Esophagus squamous epithelium (tissue), 5 donors: ENCODE measurements around the gene SOWAHD. TPM values are rescaled to one million over a fixed set of nuclear protein-coding genes. Genes with fewer than 3 reads are reported as not detected.

Source experiments
- DNase-seq: peaks from one replicate; lab custom pipeline; 2025; lab: John Stamatoyannopoulos, UW
- H3K27ac ChIP-seq, 4 donors: fragments of 200-600 bp; sonication (generic); one replicate each; pipeline ENCODE4 v1.5.1; 2016 to 2019; ENCODE audit warnings: mild to moderate bottlenecking in 1 of 4
- H3K27me3 ChIP-seq, 4 donors: fragments of 200-600 bp; sonication (generic); 1 replicate in 3 of 4; 2 replicates in 1 of 4; pipeline versions ENCODE4 v1.5.1 to v1.6.0; 2017 to 2021; ENCODE audit warnings: antibody characterized with exemption in 1 of 4
- H3K36me3 ChIP-seq, 3 donors: fragments of 200-600 bp; sonication (generic); one replicate each; pipeline ENCODE4 v1.5.1; 2016 to 2019
- H3K4me1 ChIP-seq, 3 donors: fragments of 200-600 bp; sonication (generic); one replicate each; pipeline ENCODE4 v1.5.1; 2017 to 2019
- H3K4me3 ChIP-seq, 4 donors: fragments of 200-600 bp; sonication (generic); 1 replicate in 3 of 4; 2 replicates in 1 of 4; pipeline ENCODE4 v1.5.1; 2016 to 2019; ENCODE audit warnings: mild to moderate bottlenecking in 2 of 4, moderate library complexity in 1 of 4
- H3K9me3 ChIP-seq, 3 donors: fragments of 200-600 bp; sonication (generic); one replicate each; pipeline ENCODE4 v1.5.1; 2016 to 2019
- CTCF ChIP-seq, 6 experiments: fragments of 450-650 bp in 4 of 6; fragments of 200-600 bp in 2 of 6; sonication (generic) in 2 of 6; IDR thresholded peaks; one replicate each; pipeline ENCODE4 v1.5.1; 2016 to 2019; ENCODE audit warnings: antibody characterized with exemption in 6 of 6, mild to moderate bottlenecking in 4 of 6, moderate library complexity in 4 of 6
- POLR2A ChIP-seq, 4 donors: fragments of 450-650 bp; IDR thresholded peaks; one replicate each; pipeline ENCODE4 v1.6.1; 2017; ENCODE audit warnings: antibody characterized with exemption in 4 of 4, mild to moderate bottlenecking in 4 of 4, moderate library complexity in 3 of 4
- WGBS, 2 donors: methylation state at CpG; one replicate each; pipeline ENCODE4 v1.1.5; 2018; 5-methylcytosine and 5-hydroxymethylcytosine counted together
- intact Hi-C: fragments of 100-400 bp; cut with DNase I; formaldehyde crosslinking; loops from one replicate; pipeline ENCODE4 v1.15.0; 2022
- total RNA-seq, 4 donors: library from RNA; depleted of rRNA; stranded (reverse); fragments of >200 nt; gene quantifications; one replicate each; pipeline ENCODE4 v1.1.0, GENCODE V29; 2016
- donor health status: DM: yes; HTN: yes; CAD: no.

Gene SOWAHD
- total RNA-seq, 4 donors from 2014 or later, result 0.38 TPM; not detected in 3

GRCh38 chrX:119758731-119759247 is 401 bp downstream of the SOWAHD start:
- TF ChIP-seq POLR2A (IDR thresholded peaks at IDR 0.05) (no peak), CTCF (IDR thresholded peaks at IDR 0.05) (no peak)
- intact Hi-C loops, result no loop called here
- DNase-seq, result no peak
- H3K27me3 ChIP-seq, result peaks cover 0 to 9% (median 0%) of the 10 kb centered on the region in 4 donors
- no peaks in the 10 kb centered on the region for H3K9me3 ChIP-seq
- H3K36me3 ChIP-seq, result no peaks in the 10 kb centered on the region
- peaks cover 0 to 29% (median 3%) of the 10 kb centered on the region in 3 donors for H3K4me1 ChIP-seq
- whole genome bisulfite sequencing, 2 donors, result no CpG with 5 or more reads among the region's 54 CpGs
- H3K27ac ChIP-seq, result peak overlapping the region in 3 of 4 donors; percentile 9 to 54 (median 42)
- peak overlapping the region; percentile 46 to 66 (median 50) for H3K4me3 ChIP-seq

GRCh38 chrX:119759248-119759766 is 919 bp downstream of the SOWAHD start:
- peak overlapping the region; percentile 46 to 66 (median 50) for H3K4me3 ChIP-seq
- intact Hi-C loops, result no loop called here

GRCh38 chrX:119760026-119760877 is 1.9 kb downstream of the SOWAHD start:
- peaks cover 0 to 29% (median 3%) of the 10 kb centered on the region in 3 donors for H3K4me1 ChIP-seq
- 63 to 72% methylated on average over 13 to 17 of the region's 18 CpGs for WGBS, 2 donors
- H3K36me3 ChIP-seq, result no peaks in the 10 kb centered on the region
- intact Hi-C loops, result no loop called here
- TF ChIP-seq POLR2A (IDR thresholded peaks at IDR 0.05), result no peak
- no peak for TF ChIP-seq CTCF (IDR thresholded peaks at IDR 0.05)
- DNase-seq, result no peak
- no peak overlapping the region for H3K27ac ChIP-seq
- H3K27me3 ChIP-seq, result peaks cover 0 to 9% (median 0%) of the 10 kb centered on the region in 4 donors
- H3K9me3 ChIP-seq, result no peaks in the 10 kb centered on the region
- H3K4me3 ChIP-seq, result no peak overlapping the region

More at GRCh38 chrX:119759248-119759766, 919 bp downstream of the SOWAHD start:
- Histone ChIP-seq H3K27me3 (peaks cover 0 to 9% (median 0%) of the 10 kb centered on the region in 4 donors), H3K4me1 (peaks cover 0 to 29% (median 3%) of the 10 kb centered on the region in 3 donors), H3K27ac (no peak overlapping the region), H3K36me3 (no peaks in the 10 kb centered on the region), H3K9me3 (no peaks in the 10 kb centered on the region)
- no peak for DNase-seq
- WGBS, 2 donors, result no CpG with 5 or more reads among the region's 44 CpGs
- no peak for TF ChIP-seq CTCF (IDR thresholded peaks at IDR 0.05)
- TF ChIP-seq POLR2A (IDR thresholded peaks at IDR 0.05), result no peak

- Histone ChIP-seq H3K4me1 (peaks cover 0 to 17% (median 3%) of the 10 kb centered on the region in 3 donors), H3K27ac (no peak overlapping the region), H3K27me3 (peaks cover 0 to 9% (median 0%) of the 10 kb centered on the region in 4 donors), H3K36me3 (no peaks in the 10 kb centered on the region), H3K9me3 (no peaks in the 10 kb centered on the region), H3K4me3 (no peak overlapping the region)
- DNase-seq, result no peak
- WGBS, 2 donors, result 45 to 83% methylated on average over 1 to 2 of the region's 3 CpGs
- TF ChIP-seq POLR2A (IDR thresholded peaks at IDR 0.05), result no peak
- TF ChIP-seq CTCF (IDR thresholded peaks at IDR 0.05), result no peak
- intact Hi-C loops, result no loop called here
These were observed 4.3 kb downstream of the SOWAHD start for GRCh38 chrX:119762718-119763117.

- peaks cover 0 to 12% (median 3%) of the 10 kb centered on the region in 3 donors for H3K4me1 ChIP-seq
- WGBS, 2 donors, result 14 to 69% methylated on average over 1 to 6 of the region's 7 CpGs
- H3K27ac ChIP-seq, result no peak overlapping the region
- H3K9me3 ChIP-seq, result no peaks in the 10 kb centered on the region
- DNase-seq, result no peak
- TF ChIP-seq CTCF (IDR thresholded peaks at IDR 0.05) (no peak), POLR2A (IDR thresholded peaks at IDR 0.05) (no peak)
- intact Hi-C loops, result no loop called here
- no peaks in the 10 kb centered on the region for H3K36me3 ChIP-seq
- H3K4me3 ChIP-seq, result no peak overlapping the region
- peaks cover 0 to 9% (median 0%) of the 10 kb centered on the region in 4 donors for H3K27me3 ChIP-seq
These were observed 4.8 kb downstream of the SOWAHD start for GRCh38 chrX:119763181-119763580.
